Measurements from ENCODE around the gene DNAH2.

DNA sequence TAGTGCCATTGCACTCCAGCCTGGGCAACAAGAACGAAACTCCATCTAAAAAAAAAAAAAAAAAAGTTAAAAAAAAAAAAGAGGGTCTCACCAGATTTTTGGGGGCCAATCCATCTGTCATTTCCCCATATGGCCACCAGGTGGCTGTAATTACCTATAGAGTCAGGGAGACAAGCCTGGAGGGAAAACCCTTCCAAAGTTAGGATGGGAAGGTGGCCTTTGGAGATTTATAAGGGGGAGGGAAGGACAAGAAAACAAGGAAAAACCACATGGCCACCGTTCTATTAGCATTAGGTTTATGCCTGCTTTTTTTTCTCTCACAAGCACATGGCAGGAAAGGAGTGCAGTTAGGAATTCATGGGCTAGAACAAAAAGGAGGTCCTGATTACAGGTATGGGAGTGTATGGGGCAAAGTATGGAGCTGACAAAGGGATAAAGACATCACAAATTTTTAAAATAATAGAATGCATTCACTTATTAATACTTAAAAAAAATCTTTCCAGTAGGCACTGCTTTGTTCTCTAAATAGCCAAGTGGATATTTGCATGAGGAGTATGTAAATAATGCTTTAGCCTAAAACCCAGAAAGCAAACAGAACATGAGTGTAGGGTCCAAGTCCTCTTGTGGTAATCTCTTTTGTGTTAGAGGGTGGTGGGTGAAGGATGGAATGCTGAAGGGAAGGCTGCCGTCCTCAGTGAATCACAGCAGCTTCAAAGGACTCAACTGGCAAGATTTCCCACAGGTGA, 145.3 kb downstream of the DNAH2 start:
- TF ChIP-seq, protein P1, sequence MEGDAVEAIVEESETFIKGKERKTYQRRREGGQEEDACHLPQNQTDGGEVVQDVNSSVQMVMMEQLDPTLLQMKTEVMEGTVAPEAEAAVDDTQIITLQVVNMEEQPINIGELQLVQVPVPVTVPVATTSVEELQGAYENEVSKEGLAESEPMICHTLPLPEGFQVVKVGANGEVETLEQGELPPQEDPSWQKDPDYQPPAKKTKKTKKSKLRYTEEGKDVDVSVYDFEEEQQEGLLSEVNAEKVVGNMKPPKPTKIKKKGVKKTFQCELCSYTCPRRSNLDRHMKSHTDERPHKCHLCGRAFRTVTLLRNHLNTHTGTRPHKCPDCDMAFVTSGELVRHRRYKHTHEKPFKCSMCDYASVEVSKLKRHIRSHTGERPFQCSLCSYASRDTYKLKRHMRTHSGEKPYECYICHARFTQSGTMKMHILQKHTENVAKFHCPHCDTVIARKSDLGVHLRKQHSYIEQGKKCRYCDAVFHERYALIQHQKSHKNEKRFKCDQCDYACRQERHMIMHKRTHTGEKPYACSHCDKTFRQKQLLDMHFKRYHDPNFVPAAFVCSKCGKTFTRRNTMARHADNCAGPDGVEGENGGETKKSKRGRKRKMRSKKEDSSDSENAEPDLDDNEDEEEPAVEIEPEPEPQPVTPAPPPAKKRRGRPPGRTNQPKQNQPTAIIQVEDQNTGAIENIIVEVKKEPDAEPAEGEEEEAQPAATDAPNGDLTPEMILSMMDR (IDR thresholded peaks at IDR 0.05; ENCODE audit: poor library complexity), result peak; percentile 71
- no peak for TF ChIP-seq EZH2phosphoT487 (IDR thresholded peaks at IDR 0.05; ENCODE audit: low read depth, severe bottlenecking, unreplicated experiment)

Measured in hepatocyte (in vitro differentiated cells).